Lower leg skin (tissue), 4 donors: ENCODE measurements around the gene RNF144A. TPM values are rescaled to one million over a fixed set of nuclear protein-coding genes. Genes with fewer than 3 reads are reported as not detected.

ENCODE experiments used
- DNase-seq, 2 donors: peaks; one replicate each; pipeline ENCODE4 v3.0.0-alpha.2; 2019; ENCODE audit warnings: low spot score in 2 of 2
- H3K4me3 ChIP-seq: fragments of 200-600 bp; sonication (generic); 2 replicates; pipeline ENCODE4 v1.5.1; 2017; ENCODE audit warnings: mild to moderate bottlenecking, low read depth; ENCODE audit not compliant: poor library complexity, severe bottlenecking
- CTCF ChIP-seq, 3 donors: fragments of 450-650 bp; IDR thresholded peaks; one replicate each; pipeline ENCODE4 v1.5.1; 2016; ENCODE audit warnings: antibody characterized with exemption in 3 of 3, mild to moderate bottlenecking in 3 of 3, moderate library complexity in 2 of 3
- POLR2A ChIP-seq, 2 donors: fragments of 450-650 bp; IDR thresholded peaks; one replicate each; pipeline ENCODE4 v1.6.1; 2016 to 2017; ENCODE audit warnings: antibody characterized with exemption in 2 of 2, mild to moderate bottlenecking in 1 of 2, moderate library complexity in 1 of 2
- WGBS, 2 donors: methylation state at CpG; one replicate each; pipeline ENCODE4 v1.1.5; 2018; 5-methylcytosine and 5-hydroxymethylcytosine counted together
- intact Hi-C: fragments of 100-400 bp; cut with DNase I; formaldehyde crosslinking; loops from one replicate; pipeline ENCODE4 v1.15.0; 2023; ENCODE audit warnings: low total_unique reads
- total RNA-seq, 4 donors: library from RNA; depleted of rRNA; stranded (reverse); fragments of >200 nt; gene quantifications; one replicate each; pipeline ENCODE4 v1.1.0, GENCODE V29; 2016

Gene RNF144A
- total RNA-seq, 4 donors from 2014 or later: 5.2 to 10.9 (median 7.6) TPM

GRCh38 chr2:6926071-6926732 lies 9.0 kb downstream of the RNF144A start:
- no peak for DNase-seq
- 85 to 87% methylated on average over 14 of the region's 14 CpGs for WGBS, 2 donors
- no peak for TF ChIP-seq CTCF (IDR thresholded peaks at IDR 0.05)
- no peak for TF ChIP-seq POLR2A (IDR thresholded peaks at IDR 0.05)
- intact Hi-C loops: no loop called here
- no peak overlapping the region for H3K4me3 ChIP-seq

- H3K4me3 ChIP-seq: no peak overlapping the region
- DNase-seq: no peak
- intact Hi-C loops: no loop called here
- TF ChIP-seq CTCF (IDR thresholded peaks at IDR 0.05): no peak
- WGBS, 2 donors: 46 to 67% methylated on average over 3 of the region's 3 CpGs
Observed at GRCh38 chr2:6927186-6927585, 10.0 kb downstream of the RNF144A start.

GRCh38 chr2:6927753-6928152 lies 10.5 kb downstream of the RNF144A start:
- H3K4me3 ChIP-seq: no peak overlapping the region
- no peak for TF ChIP-seq CTCF (IDR thresholded peaks at IDR 0.05)
- TF ChIP-seq POLR2A (IDR thresholded peaks at IDR 0.05): no peak
- no peak for DNase-seq
- intact Hi-C loops: no loop called here
- WGBS, 2 donors: 92 to 96% methylated on average over 3 of the region's 3 CpGs

- H3K4me3 ChIP-seq: no peak overlapping the region
- intact Hi-C loops: no loop called here
- no peak for DNase-seq
- WGBS, 2 donors: 85 to 91% methylated on average over 9 of the region's 9 CpGs
- TF ChIP-seq CTCF (IDR thresholded peaks at IDR 0.05) (no peak), POLR2A (IDR thresholded peaks at IDR 0.05) (no peak)
Observed at GRCh38 chr2:6928452-6928851, 11.2 kb downstream of the RNF144A start.

- 85 to 86% methylated on average over 6 of the region's 6 CpGs for WGBS, 2 donors
- TF ChIP-seq CTCF (IDR thresholded peaks at IDR 0.05) (no peak), POLR2A (IDR thresholded peaks at IDR 0.05) (no peak)
- no peak for DNase-seq
- H3K4me3 ChIP-seq: no peak overlapping the region
- intact Hi-C loops: no loop called here
Observed at GRCh38 chr2:6929196-6929819, 12.1 kb downstream of the RNF144A start.
